VCaP (cell line): ENCODE data around the gene AGT.

Experiments used
- H3K27ac ChIP-seq: fragments of 450-650 bp; 2 replicates; pipeline ENCODE4 v1.5.1; 2017
- TF ChIP-seq, protein P1 (sequence below): fragments of 450-650 bp; conservative IDR thresholded peaks from 2 replicates; pipeline ENCODE4 v1.5.1; 2017; ENCODE audit warnings: mild to moderate bottlenecking, moderate library complexity

The AGT gene

DNA sequence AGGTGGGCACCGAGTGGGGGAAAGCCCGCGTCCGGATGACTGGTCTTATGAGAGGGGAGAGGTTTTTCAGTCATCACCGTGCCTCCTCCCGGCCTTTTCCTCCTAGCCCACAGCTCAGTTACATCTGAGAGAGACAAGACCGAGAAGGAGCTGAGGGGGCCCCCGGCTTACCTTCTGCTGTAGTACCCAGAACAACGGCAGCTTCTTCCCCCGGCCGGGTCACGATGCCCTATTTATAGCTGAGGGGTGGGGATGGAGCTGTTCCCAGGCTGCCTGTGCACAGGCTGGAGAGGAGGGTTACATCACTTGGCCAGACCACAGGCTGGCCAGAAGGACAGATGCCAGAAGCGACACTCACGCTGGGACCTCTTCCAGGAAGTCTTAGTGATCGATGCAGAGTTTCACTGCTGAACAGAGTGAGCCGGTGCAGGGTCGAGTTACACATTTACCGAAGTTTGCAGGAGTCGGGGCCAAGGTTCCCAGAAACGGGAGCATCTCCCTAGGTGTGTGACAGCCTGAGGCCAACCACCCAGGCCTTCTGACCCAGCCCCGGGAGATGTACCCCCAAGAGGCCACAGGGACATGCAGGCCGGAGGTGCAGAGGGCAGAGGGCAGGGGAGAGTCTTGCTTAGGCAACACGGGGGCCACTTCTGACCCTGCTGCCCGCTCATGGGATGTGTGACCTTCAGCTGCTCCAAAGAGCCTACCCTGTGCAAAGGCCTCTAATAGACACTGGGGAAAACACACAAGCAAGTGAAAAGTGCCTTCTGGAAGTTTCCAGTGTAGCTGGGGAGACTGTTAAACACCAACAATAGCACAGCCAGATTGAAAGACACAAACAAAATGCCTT lies at the start of gene AGT:
Gene AGT (minus strand): TSS at position 208 of the 850 bp plus-strand sequence. CDS start 3,299 bp downstream, outside the sequence.
- H3K27ac ChIP-seq: peak within 1 kb of the TSS; percentile 34
- TF ChIP-seq, protein P1, sequence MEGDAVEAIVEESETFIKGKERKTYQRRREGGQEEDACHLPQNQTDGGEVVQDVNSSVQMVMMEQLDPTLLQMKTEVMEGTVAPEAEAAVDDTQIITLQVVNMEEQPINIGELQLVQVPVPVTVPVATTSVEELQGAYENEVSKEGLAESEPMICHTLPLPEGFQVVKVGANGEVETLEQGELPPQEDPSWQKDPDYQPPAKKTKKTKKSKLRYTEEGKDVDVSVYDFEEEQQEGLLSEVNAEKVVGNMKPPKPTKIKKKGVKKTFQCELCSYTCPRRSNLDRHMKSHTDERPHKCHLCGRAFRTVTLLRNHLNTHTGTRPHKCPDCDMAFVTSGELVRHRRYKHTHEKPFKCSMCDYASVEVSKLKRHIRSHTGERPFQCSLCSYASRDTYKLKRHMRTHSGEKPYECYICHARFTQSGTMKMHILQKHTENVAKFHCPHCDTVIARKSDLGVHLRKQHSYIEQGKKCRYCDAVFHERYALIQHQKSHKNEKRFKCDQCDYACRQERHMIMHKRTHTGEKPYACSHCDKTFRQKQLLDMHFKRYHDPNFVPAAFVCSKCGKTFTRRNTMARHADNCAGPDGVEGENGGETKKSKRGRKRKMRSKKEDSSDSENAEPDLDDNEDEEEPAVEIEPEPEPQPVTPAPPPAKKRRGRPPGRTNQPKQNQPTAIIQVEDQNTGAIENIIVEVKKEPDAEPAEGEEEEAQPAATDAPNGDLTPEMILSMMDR: no peak

DNA sequence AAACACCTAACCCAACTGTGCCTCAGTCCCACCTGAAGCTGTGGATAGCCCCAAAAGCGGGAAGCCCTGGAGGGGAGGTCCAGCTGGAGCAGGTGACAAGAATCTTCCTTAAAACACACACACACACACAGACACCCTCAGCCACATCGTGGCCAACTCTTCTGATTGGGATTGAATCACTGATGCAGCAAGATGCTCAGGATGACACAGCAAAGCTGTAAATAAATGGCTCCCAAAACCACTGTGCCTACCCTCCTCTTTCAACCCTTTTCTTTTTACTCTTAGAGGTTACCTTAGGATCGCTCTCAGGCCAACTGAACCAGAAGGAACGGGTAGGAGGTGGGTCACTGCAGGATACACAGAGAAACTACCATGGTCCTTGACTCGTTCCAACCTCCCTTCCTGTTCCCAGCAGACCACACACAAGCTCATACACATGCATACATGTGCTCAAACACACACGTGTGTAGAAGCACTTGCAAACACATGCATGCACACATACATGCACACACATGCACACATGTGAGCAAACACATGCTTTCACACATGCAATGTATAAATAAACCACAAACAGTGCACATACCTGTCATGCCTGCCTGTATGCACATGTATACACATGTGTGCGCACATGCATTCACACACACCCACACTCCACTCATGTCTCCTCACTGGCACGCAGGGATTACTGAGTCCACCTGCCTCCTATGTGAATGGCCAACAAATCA lies 47.7 kb upstream of the AGT start:
- TF ChIP-seq, protein P1: no peak
- no peak overlapping the region for H3K27ac ChIP-seq

DNA sequence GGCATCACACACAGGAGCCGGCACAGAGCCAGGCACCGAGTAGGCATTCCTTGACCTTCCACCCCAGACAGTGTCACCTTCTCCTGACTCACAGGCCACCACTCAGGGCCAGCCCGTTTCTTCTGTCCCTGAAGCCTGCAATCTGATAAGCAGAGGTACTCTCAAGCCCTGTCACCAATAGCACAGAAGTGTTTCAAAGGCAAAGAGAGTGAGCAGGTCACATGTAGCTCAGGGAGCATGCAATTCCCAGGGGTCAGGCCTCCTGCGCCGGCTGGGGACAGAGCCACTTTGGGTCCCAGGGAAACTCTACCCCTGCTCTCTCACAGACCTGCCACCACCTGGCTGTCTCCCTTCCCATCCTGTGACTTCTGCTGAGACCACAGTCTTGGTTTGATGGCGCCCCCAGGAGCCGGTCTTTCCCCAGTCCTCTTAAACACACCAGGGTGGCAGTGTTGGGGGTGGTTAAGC lies 46.5 kb upstream of the AGT start:
- TF ChIP-seq, protein P1: no peak
- no peak overlapping the region for H3K27ac ChIP-seq

DNA sequence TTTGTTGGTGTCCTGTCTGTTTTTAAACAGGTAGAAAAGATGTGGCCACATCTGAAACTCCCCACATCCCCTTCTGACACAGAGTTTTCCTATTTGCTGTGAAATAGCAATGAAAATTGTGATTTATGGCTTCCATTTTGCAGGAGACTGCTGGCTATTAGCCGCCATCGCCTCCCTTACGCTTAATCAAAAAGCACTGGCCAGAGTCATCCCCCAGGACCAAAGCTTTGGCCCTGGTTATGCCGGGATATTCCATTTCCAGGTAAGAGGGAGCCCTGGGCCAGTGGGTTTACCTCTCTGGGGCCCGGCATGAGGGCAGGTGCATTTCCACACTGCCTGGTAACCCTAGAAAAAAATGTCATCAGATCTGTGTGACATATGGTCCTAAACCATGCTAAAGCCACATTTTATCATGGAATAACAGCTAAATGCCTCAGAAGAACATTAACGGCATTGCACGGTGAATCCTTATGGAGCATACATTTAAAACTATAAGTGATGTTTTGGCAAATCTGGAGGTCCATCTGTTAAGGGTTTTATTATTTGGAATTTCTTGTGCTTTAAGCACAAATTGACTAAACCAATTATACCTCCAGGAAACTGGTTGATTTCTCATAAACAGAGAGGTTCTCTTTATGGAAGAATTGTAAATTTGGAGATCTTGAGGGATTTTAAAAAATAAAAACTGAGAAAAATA lies 45.6 kb upstream of the AGT start:
- H3K27ac ChIP-seq: no peak overlapping the region
- TF ChIP-seq, protein P1: no peak

DNA sequence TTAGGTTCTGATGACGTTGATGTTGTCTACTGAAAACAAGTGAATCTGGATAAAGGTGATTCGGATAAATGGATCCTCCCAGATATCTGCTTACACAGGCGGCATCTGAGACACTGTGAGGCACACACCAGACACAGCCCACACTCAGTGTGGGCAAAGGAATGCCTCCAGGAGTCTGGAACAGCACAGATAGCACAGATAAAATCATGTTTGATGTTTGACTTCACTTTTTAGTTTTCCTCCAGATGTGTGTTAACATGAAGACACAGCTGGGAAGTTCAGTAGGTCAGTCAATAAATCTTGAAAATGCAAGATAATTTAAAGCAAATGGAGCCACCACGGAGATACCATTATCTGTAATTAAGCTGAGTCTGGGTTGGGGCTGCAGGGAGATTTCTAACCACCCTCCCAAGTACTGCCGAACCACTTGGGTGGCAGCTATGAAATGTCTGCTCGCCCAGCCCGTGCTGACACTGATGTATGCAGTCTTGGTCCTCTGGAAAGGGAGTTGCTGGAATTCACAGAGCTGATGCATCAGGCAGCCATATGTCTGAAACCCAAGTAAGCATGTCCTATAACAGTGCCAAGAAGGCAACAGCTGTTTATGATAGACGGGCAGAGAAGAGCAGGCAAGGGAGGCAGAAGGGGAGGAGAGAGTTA lies 44.9 kb upstream of the AGT start:
- no peak overlapping the region for H3K27ac ChIP-seq
- TF ChIP-seq, protein P1: no peak

DNA sequence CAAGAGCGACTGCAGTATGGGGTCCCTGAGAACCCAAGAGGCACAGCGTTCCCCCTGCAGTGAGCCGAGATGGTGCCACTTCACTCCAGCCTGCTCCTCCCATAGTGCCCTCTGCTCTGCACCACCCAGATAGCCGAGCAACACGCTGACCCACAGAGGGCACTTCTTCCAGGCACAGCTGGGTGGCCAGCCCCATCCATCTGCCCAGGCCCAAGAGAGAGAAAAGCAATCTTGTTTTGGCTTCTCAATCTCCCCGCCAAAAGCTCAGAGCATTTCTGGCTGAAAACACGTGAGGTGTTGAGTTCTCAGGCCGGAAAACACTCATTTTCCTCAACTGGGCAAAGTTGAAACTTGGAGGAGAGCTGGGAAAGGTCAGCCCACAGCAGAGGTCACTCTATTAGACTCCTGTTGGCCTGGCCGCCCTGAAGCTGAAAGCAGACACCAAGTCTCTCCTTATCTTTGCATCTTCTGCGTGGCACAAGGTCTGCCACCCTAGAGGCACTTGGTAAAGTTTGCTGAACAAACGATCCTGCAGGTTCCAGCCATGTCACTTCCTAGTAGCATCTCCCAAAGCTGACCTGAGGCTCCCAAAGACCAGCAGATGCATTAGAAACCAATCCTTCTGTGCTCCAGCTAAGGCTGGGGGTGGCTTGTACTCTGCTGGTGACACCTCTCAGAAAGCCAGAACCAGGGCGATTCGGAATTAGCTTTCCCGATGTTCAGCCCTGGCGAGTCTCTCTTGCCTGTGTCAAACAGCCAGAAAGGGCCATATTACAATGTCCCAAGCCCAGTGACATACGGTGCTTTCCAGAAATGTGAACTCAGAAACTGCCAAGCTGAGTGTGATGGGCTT lies 44.2 kb upstream of the AGT start:
- no peak overlapping the region for H3K27ac ChIP-seq
- TF ChIP-seq, protein P1: no peak
